H1 (cell line): ENCODE results near the gene SPTB. TPM values are rescaled to one million over a fixed set of nuclear protein-coding genes. Genes with fewer than 3 reads are reported as not detected.

Experiments
- CTCF ChIA-PET: fragments of 300-600 bp; sonication (Branson Sonifier 250); formaldehyde crosslinking; loops from one replicate; lab custom pipeline; 2021; ENCODE audit not compliant: partially characterized antibody; lab: Charles Lee
- POLR2A ChIA-PET: fragments of 300-600 bp; sonication (Branson Sonifier 250); formaldehyde crosslinking; loops from one replicate; lab custom pipeline; 2021; ENCODE audit warnings: inconsistent platforms; ENCODE audit not compliant: partially characterized antibody; lab: Charles Lee
- DNase-seq, 2 experiments: peaks; one replicate each; pipeline versions ENCODE4 v3.0.0 to v3.0.0-alpha.2; 2010 to 2022; ENCODE audit warnings: low spot score in 2 of 2, low read depth in 1 of 2, mixed read lengths in 1 of 2
- FAIRE-seq: peaks from 2 replicates; lab custom pipeline; 2011; peaks lifted over from hg19 to GRCh38; lab: Jason Lieb, UNC
- H2AFZ ChIP-seq: 2 replicates; pipeline ENCODE4 v1.8.1; 2012; ENCODE audit warnings: low read length, inconsistent platforms
- H2AK5ac ChIP-seq: 2 replicates; pipeline ENCODE4 v1.6.1; 2013; ENCODE audit warnings: low read depth, low read length
- H2BK120ac ChIP-seq: replicated peaks from 2 replicates; pipeline ENCODE3; 2013; ENCODE audit warnings: low read depth, low read length, inconsistent platforms
- H2BK12ac ChIP-seq: 2 replicates; pipeline ENCODE4 v1.6.1; 2013; ENCODE audit warnings: low read depth, low read length
- H2BK15ac ChIP-seq: 2 replicates; pipeline ENCODE4 v1.6.1; 2013; ENCODE audit warnings: low read length
- H2BK20ac ChIP-seq: 2 replicates; pipeline ENCODE4 v1.6.1; 2013; ENCODE audit warnings: low read length
- H2BK5ac ChIP-seq: 2 replicates; pipeline ENCODE4 v1.6.1; 2013; ENCODE audit warnings: low read depth, low read length
- H3K14ac ChIP-seq: 2 replicates; pipeline ENCODE4 v1.6.1; 2013; ENCODE audit warnings: inconsistent platforms; ENCODE audit not compliant: insufficient read length
- H3K18ac ChIP-seq: 2 replicates; pipeline ENCODE4 v1.6.1; 2013; ENCODE audit warnings: low read length; ENCODE audit errors: extremely low read depth
- H3K23ac ChIP-seq: 2 replicates; pipeline ENCODE4 v1.6.1; 2013; ENCODE audit warnings: inconsistent platforms; ENCODE audit not compliant: insufficient read length
- H3K23me2 ChIP-seq: 2 replicates; pipeline ENCODE4 v1.6.1; 2013; ENCODE audit warnings: low read depth, low read length
- H3K27ac ChIP-seq: 2 replicates; pipeline ENCODE4 v1.6.1; 2011; ENCODE audit warnings: low read depth, low read length, inconsistent platforms
- H3K27me3 ChIP-seq, 4 experiments: replicated peaks in 1 of 4; 1 replicate in 1 of 4; 2 replicates in 3 of 4; pipeline versions ENCODE4 v1.6.1 to v1.8.1; 2011 to 2013; ENCODE audit warnings: low read length in 3 of 4, mild to moderate bottlenecking in 3 of 4, inconsistent platforms in 2 of 4, mixed read lengths in 2 of 4, moderate library complexity in 1 of 4; ENCODE audit not compliant: control insufficient read depth in 3 of 4, insufficient read depth in 3 of 4; ENCODE audit errors: extremely low read depth in 1 of 4
- H3K36me3 ChIP-seq, 4 experiments: 2 replicates each; pipeline versions ENCODE4 v1.6.1 to v1.8.1; 2011 to 2013; ENCODE audit warnings: mild to moderate bottlenecking in 4 of 4, low read length in 3 of 4, moderate library complexity in 2 of 4, control low read depth in 1 of 4, inconsistent platforms in 1 of 4; ENCODE audit not compliant: insufficient read depth in 4 of 4, control insufficient read depth in 2 of 4
- H3K4ac ChIP-seq: replicated peaks from 2 replicates; pipeline ENCODE3; 2013; ENCODE audit warnings: low read length, low read depth, mixed read lengths, inconsistent platforms; ENCODE audit not compliant: insufficient read length
- H3K4me1 ChIP-seq, 4 experiments: replicated peaks in 1 of 4; 1 replicate in 1 of 4; 2 replicates in 3 of 4; pipeline versions ENCODE4 v1.6.1 to v1.8.1; 2011 to 2013; ENCODE audit warnings: low read length in 3 of 4, inconsistent platforms in 2 of 4, mixed read lengths in 1 of 4; ENCODE audit not compliant: insufficient read depth in 4 of 4, control insufficient read depth in 3 of 4
- H3K4me2 ChIP-seq, 2 experiments: 2 replicates each; pipeline versions ENCODE4 v1.6.1 to v1.8.1; 2011 to 2013; ENCODE audit warnings: low read depth in 2 of 2, low read length in 2 of 2, control low read depth in 1 of 2, inconsistent platforms in 1 of 2, mild to moderate bottlenecking in 1 of 2; ENCODE audit not compliant: insufficient read depth in 1 of 2
- H3K4me3 ChIP-seq, 4 experiments: fragments of 200-600, 300-600 bp in 1 of 4; sonication (generic), shearing (Covaris generic), sonication (Bioruptor Twin) in 1 of 4; 2 replicates each; pipeline versions ENCODE4 v1.5.1 to v1.8.1; 2011 to 2016; ENCODE audit warnings: low read length in 4 of 4, low read depth in 3 of 4, control low read depth in 2 of 4, inconsistent platforms in 2 of 4, mild to moderate bottlenecking in 2 of 4, mixed read lengths in 1 of 4, moderate library complexity in 1 of 4; ENCODE audit not compliant: insufficient read depth in 2 of 4; ENCODE audit errors: extremely low read depth in 1 of 4
- H3K56ac ChIP-seq: replicated peaks from 2 replicates; pipeline ENCODE3; 2013; ENCODE audit warnings: low read depth, mild to moderate bottlenecking, mixed read lengths, low read length, inconsistent platforms; ENCODE audit not compliant: insufficient read length
- H3K79me1 ChIP-seq: 2 replicates; pipeline ENCODE4 v1.6.1; 2013; ENCODE audit warnings: low read depth, low read length, control low read depth
- H3K79me2 ChIP-seq, 2 experiments: 2 replicates each; pipeline versions ENCODE4 v1.6.1 to v1.8.1; 2012 to 2013; ENCODE audit warnings: low read length in 2 of 2, mild to moderate bottlenecking in 2 of 2, inconsistent platforms in 1 of 2; ENCODE audit not compliant: insufficient read depth in 2 of 2, control insufficient read depth in 1 of 2
- H3K9ac ChIP-seq, 4 experiments: replicated peaks in 1 of 4; 1 replicate in 1 of 4; 2 replicates in 3 of 4; pipeline versions ENCODE4 v1.6.1 to v1.8.1; 2011 to 2013; ENCODE audit warnings: low read depth in 3 of 4, low read length in 3 of 4, control low read depth in 2 of 4, mild to moderate bottlenecking in 2 of 4, moderate library complexity in 2 of 4, inconsistent platforms in 1 of 4; ENCODE audit errors: extremely low read depth in 1 of 4
- H3K9me3 ChIP-seq, 2 experiments: 2 replicates each; pipeline versions ENCODE4 v1.6.1 to v1.8.1; 2012 to 2013; ENCODE audit warnings: mild to moderate bottlenecking in 2 of 2, moderate library complexity in 2 of 2, control low read depth in 1 of 2, inconsistent platforms in 1 of 2, low read depth in 1 of 2, low read length in 1 of 2, mixed read lengths in 1 of 2; ENCODE audit not compliant: insufficient read depth in 2 of 2
- H4K20me1 ChIP-seq, 2 experiments: replicated peaks in 1 of 2; 2 replicates each; pipeline versions ENCODE3 to v1.8.1; 2011 to 2013; ENCODE audit warnings: inconsistent platforms in 2 of 2, low read length in 2 of 2, mild to moderate bottlenecking in 1 of 2; ENCODE audit not compliant: insufficient read depth in 2 of 2, control insufficient read depth in 1 of 2
- H4K5ac ChIP-seq: 2 replicates; pipeline ENCODE4 v1.6.1; 2013; ENCODE audit warnings: low read length, low read depth, mixed read lengths, inconsistent platforms; ENCODE audit not compliant: insufficient read length
- H4K8ac ChIP-seq: 2 replicates; pipeline ENCODE4 v1.8.0; 2013; ENCODE audit warnings: mild to moderate bottlenecking, moderate library complexity, low read length, inconsistent platforms; ENCODE audit not compliant: insufficient read depth; ENCODE audit errors: extremely low read depth
- H4K91ac ChIP-seq: replicated peaks from 2 replicates; pipeline ENCODE3; 2013; ENCODE audit warnings: low read length, mixed read lengths, inconsistent platforms; ENCODE audit not compliant: insufficient read length
- BCL11A ChIP-seq, 2 experiments: IDR thresholded peaks; one replicate each; pipeline ENCODE4 v1.6.1; 2011; ENCODE audit warnings: low read depth in 2 of 2, low read length in 2 of 2, mild to moderate bottlenecking in 2 of 2
- CTBP2 ChIP-seq: IDR thresholded peaks from 2 replicates; pipeline ENCODE4 v1.7.0; 2011; ENCODE audit warnings: borderline replicate concordance, mild to moderate bottlenecking, moderate library complexity, mixed read lengths, low read length; ENCODE audit not compliant: insufficient read depth, insufficient read length
- HDAC2 ChIP-seq, 2 experiments: fragments of 300-600 bp in 1 of 2; sonication (generic) in 1 of 2; IDR thresholded peaks; 2 replicates each; pipeline ENCODE4 v1.6.1; 2011 to 2012; ENCODE audit warnings: low read depth in 2 of 2, low read length in 2 of 2, mild to moderate bottlenecking in 2 of 2, moderate library complexity in 2 of 2, borderline replicate concordance in 1 of 2, inconsistent platforms in 1 of 2
- HDAC6 ChIP-seq: IDR thresholded peaks from one replicate; pipeline ENCODE4 v1.7.1; 2012; ENCODE audit warnings: low read depth, mild to moderate bottlenecking, inconsistent platforms, low read length, moderate library complexity
- NANOG ChIP-seq: IDR thresholded peaks from 2 replicates; pipeline ENCODE4 v1.6.1; 2011; ENCODE audit warnings: low read length, low read depth, mild to moderate bottlenecking, inconsistent platforms; ENCODE audit not compliant: insufficient read depth, poor library complexity, severe bottlenecking
- POLR2AphosphoS5 ChIP-seq: IDR thresholded peaks from 2 replicates; pipeline ENCODE4 v1.6.1; 2011; ENCODE audit warnings: low read depth, low read length
- RNF2 ChIP-seq: fragments of 200-900, 300-1000 bp; sonication (generic); IDR thresholded peaks from 2 replicates; pipeline ENCODE4 v1.7.1; 2016; ENCODE audit warnings: borderline replicate concordance, low read depth, mild to moderate bottlenecking, antibody characterized with exemption, low read length; ENCODE audit not compliant: poor library complexity, severe bottlenecking; ENCODE audit errors: missing control alignments
- SP1 ChIP-seq: IDR thresholded peaks from 2 replicates; pipeline ENCODE4 v1.6.1; 2011; ENCODE audit warnings: low read depth, low read length
- WGBS, 2 experiments: shearing (Covaris generic) in 1 of 2; methylation state at CpG; one replicate each; pipeline versions ENCODE4 v1.1.6 to v1.1.7; 2013 to 2015; ENCODE audit warnings: low lambda C conversion rate in 2 of 2, mixed read lengths in 2 of 2, inconsistent platforms in 1 of 2, low coverage in 1 of 2, missing lambda C conversion rate in 1 of 2; ENCODE audit not compliant: insufficient replicate concordance in 2 of 2, insufficient coverage in 1 of 2, insufficient read length in 1 of 2; ENCODE audit errors: extremely low coverage in 1 of 2, missing lambda C conversion rate in 1 of 2; 5-methylcytosine and 5-hydroxymethylcytosine counted together
- polyA plus RNA-seq, 7 experiments: library from polyadenylated mRNA; depleted of rRNA in 3 of 7; stranded (reverse) in 5 of 7; unstranded in 2 of 7; fragments of >200 nt in 5 of 7; fragments of 200-250 nt in 2 of 7; gene quantifications; 1 replicate in 5 of 7; 2 replicates in 1 of 7; 4 replicates in 1 of 7; pipeline versions ENCODE4 v1.2.1 to v1.2.3, GENCODE V29; 2011 to 2013; ENCODE audit warnings: missing spikeins in 2 of 7, mixed read lengths in 2 of 7
- total RNA-seq: library from RNA; stranded (reverse); fragmentation: NEBNext Ultra II Directional; extraction: Animal tissue kit (Norgen Biotek cat#: 25700); gene quantifications from 2 replicates; pipeline ENCODE4 v1.2.1, GENCODE V29; 2021

Gene SPTB
- total and polyA plus RNA-seq, 2 of the 8 experiments (the other 6 are each of a cell fraction or from before 2014, with no cell fraction given), result 0.30 to 2.4 TPM

DNA sequence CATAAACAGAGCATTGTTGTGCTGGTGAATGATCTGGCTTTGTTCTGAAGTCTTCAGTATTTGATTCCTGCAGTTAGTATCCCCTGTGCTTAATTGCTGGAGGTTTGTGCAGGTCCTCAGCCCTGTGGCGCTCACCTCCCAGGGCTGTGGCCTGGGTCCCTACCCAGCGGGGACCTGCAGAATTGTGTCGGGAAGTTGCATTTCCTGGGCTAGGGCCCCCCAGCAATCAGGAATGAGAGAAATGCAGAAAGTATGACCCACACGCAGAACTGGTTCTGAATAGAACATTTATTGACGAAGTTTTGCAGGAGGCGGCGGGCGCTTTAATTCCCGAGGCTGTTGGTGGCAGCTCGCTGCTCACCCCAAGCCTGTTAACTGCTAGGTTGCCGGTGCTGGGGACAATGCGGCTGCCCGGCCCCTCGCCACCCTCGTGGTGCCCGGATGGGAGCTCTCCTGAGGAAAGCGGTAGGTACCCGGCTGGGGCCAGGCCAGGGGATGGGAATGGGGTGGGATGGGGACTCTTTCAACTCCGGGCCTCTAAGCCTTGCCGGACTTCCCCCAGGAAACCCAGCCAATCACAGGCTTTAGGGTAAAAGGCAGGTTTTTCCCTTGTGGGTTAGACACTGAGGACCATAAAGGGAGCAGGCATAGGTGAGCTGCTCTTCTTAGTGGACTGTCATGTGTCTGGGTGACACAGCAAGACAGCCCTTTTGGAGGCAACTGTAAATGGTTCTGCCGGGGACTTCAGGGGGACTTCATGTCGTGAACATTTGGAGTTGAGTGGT is 163.9 kb downstream of the SPTB start:
- Histone ChIP-seq H3K23ac (no peak overlapping the region), H2BK15ac (no peak overlapping the region), H2BK12ac (0 out of 2 replicates have a peak overlapping the region, but pooled peaks have one; percentile 82), H3K9ac (peak overlapping the region in 2 of 4 experiments; percentile 5 to 7; a peak in 1 of 7 replicates), H2BK5ac (peak overlapping the region; percentile 69; the same call in 1 of the 2 replicates), H2BK120ac (no peak overlapping the region), H2AK5ac (no peak overlapping the region), H3K4me2 (peak overlapping the region; percentile 69 to 88), H3K27ac (peak overlapping the region; percentile 43; the same call in 1 of the 2 replicates), H3K4me1 (peaks cover 46 to 57% (median 48%) of the 10 kb centered on the region in 4 experiments), H3K18ac (peak overlapping the region; percentile 94), H3K36me3 (peaks cover 0 to 4% (median 0%) of the 10 kb centered on the region in 4 experiments; a peak in 1 of 8 replicates), H2BK20ac (0 out of 2 replicates have a peak overlapping the region, but pooled peaks have one; percentile 37), H3K27me3 (0 out of 7 replicates have a peak, but pooled peaks cover 0 to 3% (median 0%) of the 10 kb centered on the region in 4 experiments), H2AFZ (no peak overlapping the region), H4K91ac (peak overlapping the region; percentile 45), H3K23me2 (peaks cover 12% of the 10 kb centered on the region; the same call in 1 of the 2 replicates), H3K56ac (no peak overlapping the region), H3K9me3 (peaks cover 3% of the 10 kb centered on the region in 2 experiments), H4K8ac (no peak overlapping the region), H3K4me3 (peak overlapping the region; percentile 2 to 53 (median 41); a peak in 6 of 8 replicates), H3K14ac (no peak overlapping the region), H4K20me1 (peaks cover 10 to 25% of the 10 kb centered on the region in 2 experiments), H3K4ac (no peak overlapping the region), H3K79me2 (peaks cover 17 to 90% of the 10 kb centered on the region in 2 experiments), H4K5ac (no peak overlapping the region), H3K79me1 (peaks cover 22% of the 10 kb centered on the region)
- ChIA-PET POLR2A (interaction anchor here (0.9 to 5.4 kb wide), 10 partner anchors 8 to 119 kb away, joined by 3 to 102 read pairs (median 5); partner anchors contain the start of gene PLEKHG3), CTCF (interaction anchor here (1.5 to 5.6 kb wide), 8 partner anchors 11 to 45 kb away, joined by 4 to 74 read pairs (median 6); partner anchors contain the start of gene PLEKHG3)
- DNase-seq (peak in 1 of 2 experiments; percentile 80), FAIRE-seq (peak; percentile 24)
- WGBS, 2 experiments, result 2% methylated on average over 20 of the region's 22 CpGs; no CpG with 5 or more reads in 1 of the 2 experiments
- TF ChIP-seq POLR2AphosphoS5 (peak; percentile 49; the same call in 1 of the 2 replicates), SP1 (peak; percentile 82), RNF2 (no peak), NANOG (peak; percentile 99), HDAC2 (IDR thresholded peaks at IDR 0.05; ENCODE audit: borderline replicate concordance in 1 of 2, low read depth in 2 of 2, low read length in 2 of 2) (peak in 1 of 2 experiments; percentile 50; a peak in 1 of 4 replicates), BCL11A (IDR thresholded peaks at IDR 0.05; ENCODE audit: low read depth in 2 of 2, low read length in 2 of 2) (peak; percentile 16 to 70), HDAC6 (no peak), CTBP2 (peak; percentile 90)
